HG03175 (cell line): ENCODE measurements around the gene VEGFA.

ENCODE experiments used
- ATAC-seq: cut with Tn5 transposase; IDR thresholded peaks from one replicate; pipeline ENCODE4 v1.9.1; 2021; ENCODE audit warnings: mild to moderate bottlenecking, moderate library complexity; ENCODE audit not compliant: unreplicated experiment

Gene VEGFA

DNA sequence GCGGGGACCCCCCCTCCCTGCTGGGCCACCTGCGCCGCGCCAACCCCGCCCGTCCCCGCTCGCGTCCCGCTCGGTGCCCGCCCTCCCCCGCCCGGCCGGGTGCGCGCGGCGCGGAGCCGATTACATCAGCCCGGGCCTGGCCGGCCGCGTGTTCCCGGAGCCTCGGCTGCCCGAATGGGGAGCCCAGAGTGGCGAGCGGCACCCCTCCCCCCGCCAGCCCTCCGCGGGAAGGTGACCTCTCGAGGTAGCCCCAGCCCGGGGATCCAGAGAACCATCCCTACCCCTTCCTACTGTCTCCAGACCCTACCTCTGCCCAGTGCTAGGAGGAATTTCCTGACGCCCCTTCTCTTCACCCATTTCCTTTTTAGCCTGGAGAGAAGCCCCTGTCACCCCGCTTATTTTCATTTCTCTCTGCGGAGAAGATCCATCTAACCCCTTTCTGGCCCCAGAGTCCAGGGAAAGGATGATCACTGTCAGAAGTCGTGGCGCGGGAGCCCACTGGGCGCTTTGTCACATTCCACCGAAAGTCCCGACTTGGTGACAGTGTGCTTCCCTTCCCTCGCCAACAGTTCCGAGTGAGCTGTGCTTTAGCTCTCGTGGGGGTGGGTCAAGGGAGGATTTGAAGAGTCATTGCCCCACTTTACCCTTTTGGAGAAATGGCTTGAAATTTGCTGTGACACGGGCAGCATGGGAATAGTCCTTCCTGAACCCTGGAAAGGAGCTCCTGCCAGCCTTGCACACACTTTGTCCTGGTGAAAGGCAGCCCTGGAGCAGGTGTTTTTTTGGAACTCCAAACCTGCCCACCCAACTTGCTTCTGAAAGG, 2.1 kb downstream of the VEGFA start:
- ATAC-seq = peak; percentile 29

DNA sequence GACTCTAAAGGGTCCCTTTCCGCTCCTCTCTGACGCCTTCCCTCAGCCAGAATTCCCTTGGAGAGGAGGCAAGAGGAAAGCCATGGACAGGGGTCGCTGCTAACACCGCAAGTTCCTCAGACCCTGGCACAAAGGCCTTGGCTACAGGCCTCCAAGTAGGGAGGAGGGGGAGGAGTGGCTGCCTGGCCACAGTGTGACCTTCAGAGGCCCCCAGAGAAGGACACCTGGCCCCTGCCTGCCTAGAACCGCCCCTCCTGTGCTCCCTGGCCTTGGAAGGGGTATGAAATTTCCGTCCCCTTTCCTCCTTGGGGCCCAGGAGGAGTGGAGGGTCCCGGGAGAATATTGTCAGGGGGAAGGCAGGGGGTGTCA, 2.7 kb downstream of the VEGFA start:
- ATAC-seq = no peak

DNA sequence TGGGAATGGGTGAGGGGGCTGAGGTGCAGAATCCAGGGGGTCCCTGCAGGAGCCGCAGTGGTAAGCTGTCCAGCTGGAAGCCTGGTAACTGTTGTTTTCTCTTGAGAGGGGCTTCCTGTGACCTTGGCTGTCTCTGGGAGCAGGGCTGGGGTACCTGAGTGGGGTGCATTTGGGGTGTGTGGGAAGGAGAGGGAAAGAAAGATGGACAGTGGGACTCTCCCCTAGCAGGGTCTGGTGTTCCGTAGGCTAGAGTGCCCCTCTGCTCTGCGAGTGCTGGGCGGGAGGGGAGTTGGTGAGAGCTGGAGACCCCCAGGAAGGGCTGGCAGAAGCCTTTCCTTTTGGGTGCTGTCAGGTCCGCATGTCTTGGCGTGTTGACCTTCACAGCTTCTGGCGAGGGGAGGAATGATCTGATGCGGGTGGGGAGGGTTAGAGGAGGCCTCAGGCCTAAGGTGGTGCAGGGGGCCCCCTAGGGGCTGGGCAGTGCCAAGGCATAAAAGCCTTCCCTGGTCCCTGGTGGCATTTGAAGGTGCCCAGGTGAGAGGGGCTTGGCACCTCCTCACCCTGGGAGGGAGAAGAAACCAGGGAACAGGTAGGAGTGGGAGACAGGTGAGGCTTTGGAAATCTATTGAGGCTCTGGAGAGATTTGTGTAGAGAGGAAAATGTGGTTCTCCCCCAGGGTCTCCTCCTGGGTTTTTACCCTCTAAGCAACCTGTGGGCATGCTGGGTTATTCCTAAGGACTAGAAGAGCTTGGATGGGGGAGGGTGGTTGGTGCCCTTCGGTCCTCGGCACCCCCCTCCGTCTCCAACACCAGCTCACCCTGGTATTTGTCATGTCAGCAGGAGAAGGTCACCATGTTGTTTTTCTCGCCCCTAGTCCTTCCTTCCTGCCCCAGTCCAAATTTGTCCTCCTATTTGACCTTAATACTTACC, 3.3 kb downstream of the VEGFA start:
- no peak for ATAC-seq

GRCh38 chr6:43773980-43774775, 4.2 kb downstream of the VEGFA start:
- no peak for ATAC-seq

DNA sequence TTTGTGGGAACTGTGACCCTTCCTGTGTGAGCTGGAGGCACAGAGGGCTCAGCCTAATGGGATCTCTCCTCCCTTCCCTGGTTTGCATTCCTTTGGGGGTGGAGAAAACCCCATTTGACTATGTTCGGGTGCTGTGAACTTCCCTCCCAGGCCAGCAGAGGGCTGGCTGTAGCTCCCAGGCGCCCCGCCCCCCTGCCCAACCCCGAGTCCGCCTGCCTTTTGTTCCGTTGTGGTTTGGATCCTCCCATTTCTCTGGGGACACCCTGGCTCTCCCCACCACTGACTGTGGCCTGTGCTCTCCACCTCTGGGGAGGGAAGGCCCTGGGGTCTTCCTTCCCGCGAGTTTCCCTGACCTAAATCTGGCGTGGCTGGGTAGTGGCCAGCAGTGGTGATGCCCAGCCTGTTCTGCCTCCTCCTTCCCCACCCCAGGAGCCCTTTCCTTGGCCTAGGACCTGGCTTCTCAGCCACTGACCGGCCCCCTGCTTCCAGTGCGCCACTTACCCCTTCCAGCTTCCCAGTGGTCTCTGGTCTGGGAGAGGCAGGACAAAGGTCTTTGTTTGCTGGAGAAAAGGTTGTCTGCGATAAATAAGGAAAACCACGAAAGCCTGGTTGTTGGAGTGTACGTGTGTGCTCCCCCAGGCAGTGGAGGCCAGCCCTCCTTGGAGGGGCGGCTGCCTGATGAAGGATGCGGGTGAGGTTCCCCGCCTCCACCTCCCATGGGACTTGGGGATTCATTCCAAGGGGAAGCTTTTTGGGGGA, 4.9 kb downstream of the VEGFA start:
- ATAC-seq = no peak

DNA sequence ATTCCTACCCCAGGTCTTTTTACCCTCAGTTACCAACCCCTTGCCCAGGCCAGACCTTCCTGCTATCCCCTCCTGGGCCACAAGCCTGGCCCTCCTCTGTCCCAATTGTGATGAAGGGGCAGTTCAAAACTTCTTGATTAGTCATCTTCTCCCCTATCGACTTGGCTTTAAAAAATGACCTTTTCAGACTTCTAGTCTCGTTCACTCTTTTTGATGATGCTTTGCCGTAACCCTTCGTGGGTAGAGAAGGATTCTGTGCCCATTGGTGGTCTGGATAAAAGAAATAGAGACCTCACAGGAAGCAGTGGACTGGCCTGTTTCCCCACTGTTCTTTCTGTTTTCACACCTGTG, 5.5 kb downstream of the VEGFA start:
- no peak for ATAC-seq

DNA sequence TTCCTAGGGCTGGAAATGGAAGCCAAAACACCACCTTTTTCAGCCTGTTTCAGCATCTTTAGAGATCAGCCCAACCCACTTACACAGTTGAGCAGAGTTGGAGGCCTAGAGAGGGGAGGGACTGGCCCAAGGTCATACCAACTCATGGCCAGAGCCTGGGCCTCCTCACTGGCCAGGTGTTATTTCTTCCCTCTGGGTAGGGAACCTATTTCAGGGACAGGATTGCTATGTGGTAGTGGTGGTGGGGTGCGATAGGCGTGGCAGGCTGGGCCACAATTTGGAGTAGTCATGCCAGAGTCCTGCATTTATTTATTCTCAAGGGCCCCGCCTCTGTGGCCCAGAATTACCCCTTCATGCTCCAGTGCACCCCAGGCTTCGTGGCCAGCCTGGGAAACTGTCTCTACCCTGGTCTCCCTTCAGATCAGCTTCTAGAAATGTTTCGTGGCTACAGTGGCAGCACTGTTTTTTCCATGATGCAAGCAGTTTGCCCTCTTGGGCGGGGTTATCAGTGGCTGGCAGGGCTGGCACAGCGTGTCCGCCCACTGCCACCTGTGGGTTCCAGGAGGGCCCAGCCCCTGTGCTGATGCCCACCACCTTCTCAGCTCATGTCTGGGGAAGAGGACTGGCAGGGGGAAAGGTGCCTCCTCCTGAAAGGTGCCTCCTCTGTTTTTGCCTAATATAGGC, 6.2 kb downstream of the VEGFA start:
- ATAC-seq = no peak

DNA sequence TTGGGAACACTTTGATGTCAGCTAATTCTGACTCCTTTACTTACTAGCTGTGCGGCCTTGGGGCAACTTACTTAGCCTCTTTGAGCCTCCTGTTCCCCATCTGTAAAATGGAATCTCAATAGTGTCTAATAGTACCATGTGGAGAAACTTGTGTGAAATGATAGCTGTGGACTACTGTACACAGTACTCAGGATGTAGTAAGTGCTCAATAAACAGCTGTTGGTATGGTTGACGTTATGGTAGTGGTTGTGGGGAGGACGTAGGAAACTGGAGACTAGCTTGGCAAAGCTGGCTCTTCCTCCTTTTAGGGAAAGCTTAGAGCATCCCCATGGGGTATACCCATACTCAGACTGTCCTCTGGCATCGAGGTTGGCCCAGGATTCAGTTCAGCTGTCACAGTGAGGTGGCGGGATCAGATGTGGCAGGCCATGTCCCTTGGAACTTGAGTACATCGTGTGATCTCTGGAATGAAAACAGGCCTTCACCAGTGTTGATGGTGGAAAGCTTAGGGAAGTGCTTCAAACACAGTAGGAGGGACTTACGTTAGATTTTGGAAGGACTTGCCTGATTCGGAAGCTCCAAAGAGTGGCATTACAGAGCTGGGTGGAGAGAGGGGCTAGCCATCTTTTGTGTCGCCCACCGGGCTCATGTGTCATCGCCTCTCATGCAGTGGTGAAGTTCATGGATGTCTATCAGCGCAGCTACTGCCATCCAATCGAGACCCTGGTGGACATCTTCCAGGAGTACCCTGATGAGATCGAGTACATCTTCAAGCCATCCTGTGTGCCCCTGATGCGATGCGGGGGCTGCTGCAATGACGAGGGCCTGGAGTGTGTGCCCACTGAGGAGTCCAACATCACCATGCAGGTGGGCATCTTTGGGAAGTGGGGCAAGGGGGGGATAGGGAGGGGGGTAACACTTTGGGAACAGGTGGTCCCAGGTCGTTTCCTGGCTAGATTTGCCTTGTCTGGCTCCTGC, 7.1 kb downstream of the VEGFA start:
- no peak for ATAC-seq

DNA sequence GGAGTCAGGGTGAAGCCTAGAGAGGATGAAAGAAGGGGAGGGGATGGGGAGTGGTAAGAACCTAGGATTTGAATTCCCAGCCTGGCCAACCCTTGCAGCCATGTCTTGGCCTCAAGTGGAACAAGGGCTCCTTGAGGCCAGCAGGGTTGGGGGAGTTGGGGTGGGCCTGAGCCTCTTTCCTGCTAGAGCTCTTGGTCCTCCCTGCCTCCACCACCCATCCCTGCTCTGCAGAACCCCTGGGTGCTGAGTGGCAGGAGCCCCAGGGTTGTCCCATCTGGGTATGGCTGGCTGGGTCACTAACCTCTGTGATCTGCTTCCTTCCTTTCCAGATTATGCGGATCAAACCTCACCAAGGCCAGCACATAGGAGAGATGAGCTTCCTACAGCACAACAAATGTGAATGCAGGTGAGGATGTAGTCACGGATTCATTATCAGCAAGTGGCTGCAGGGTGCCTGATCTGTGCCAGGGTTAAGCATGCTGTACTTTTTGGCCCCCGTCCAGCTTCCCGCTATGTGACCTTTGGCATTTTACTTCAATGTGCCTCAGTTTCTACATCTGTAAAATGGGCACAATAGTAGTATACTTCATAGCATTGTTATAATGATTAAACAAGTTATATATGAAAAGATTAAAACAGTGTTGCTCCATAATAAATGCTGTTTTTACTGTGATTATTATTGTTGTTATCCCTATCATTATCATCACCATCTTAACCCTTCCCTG, 8.3 kb downstream of the VEGFA start:
- no peak for ATAC-seq

DNA sequence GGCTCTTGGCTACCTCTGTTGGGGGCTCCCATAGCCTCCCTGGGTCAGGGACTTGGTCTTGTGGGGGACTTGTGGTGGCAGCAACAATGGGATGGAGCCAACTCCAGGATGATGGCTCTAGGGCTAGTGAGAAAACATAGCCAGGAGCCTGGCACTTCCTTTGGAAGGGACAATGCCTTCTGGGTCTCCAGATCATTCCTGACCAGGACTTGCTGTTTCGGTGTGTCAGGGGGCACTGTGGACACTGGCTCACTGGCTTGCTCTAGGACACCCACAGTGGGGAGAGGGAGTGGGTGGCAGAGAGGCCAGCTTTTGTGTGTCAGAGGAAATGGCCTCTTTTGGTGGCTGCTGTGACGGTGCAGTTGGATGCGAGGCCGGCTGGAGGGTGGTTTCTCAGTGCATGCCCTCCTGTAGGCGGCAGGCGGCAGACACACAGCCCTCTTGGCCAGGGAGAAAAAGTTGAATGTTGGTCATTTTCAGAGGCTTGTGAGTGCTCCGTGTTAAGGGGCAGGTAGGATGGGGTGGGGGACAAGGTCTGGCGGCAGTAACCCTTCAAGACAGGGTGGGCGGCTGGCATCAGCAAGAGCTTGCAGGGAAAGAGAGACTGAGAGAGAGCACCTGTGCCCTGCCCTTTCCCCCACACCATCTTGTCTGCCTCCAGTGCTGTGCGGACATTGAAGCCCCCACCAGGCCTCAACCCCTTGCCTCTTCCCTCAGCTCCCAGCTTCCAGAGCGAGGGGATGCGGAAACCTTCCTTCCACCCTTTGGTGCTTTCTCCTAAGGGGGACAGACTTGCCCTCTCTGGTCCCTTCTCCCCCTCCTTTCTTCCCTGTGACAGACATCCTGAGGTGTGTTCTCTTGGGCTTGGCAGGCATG, 9.2 kb downstream of the VEGFA start:
- ATAC-seq = no peak

- no peak for ATAC-seq
Observed at GRCh38 chr6:43779852-43780236, 9.8 kb downstream of the VEGFA start.

DNA sequence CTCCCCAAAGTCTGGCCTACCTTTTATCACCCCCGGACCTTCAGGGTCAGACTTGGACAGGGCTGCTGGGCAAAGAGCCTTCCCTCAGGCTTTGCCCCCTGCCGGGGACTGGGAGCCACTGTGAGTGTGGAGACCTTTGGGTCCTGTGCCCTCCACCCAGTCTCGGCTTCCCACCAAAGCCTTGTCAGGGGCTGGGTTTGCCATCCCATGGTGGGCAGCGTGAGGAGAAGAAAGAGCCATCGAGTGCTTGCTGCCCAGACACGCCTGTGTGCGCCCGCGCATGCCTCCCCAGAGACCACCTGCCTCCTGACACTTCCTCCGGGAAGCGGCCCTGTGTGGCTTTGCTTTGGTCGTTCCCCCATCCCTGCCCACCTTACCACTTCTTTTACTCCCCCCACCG, 10.3 kb downstream of the VEGFA start:
- ATAC-seq = no peak

GRCh38 chr6:43780941-43781928, 11.2 kb downstream of the VEGFA start:
- no peak for ATAC-seq

DNA sequence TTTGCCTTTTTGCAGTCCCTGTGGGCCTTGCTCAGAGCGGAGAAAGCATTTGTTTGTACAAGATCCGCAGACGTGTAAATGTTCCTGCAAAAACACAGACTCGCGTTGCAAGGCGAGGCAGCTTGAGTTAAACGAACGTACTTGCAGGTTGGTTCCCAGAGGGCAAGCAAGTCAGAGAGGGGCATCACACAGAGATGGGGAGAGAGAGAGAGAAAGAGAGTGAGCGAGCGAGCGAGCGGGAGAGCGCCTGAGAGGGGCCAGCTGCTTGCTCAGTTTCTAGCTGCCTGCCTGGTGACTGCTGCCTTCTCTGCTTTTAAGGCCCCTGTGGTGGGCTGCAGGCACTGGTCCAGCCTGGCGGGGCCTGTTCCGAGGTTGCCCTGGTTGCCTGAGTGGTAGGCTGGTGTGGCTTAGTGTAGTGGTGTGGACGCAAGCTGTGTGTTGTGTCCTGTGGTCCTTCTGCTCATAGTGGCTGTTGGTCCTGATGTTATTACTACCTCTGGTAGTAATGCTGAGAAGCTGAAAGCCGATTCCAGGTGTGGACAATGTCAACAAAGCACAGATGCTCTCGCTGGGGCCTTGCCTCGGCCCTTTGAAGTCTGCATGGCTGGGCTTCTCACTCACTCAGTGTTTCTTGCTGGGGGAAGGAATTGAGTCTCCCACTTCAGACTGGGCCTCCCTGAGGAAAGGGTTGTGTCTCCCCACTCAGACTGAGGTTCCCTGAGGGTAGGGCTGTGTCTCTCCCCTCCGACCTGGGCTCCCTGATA, 12.1 kb downstream of the VEGFA start:
- ATAC-seq = no peak

DNA sequence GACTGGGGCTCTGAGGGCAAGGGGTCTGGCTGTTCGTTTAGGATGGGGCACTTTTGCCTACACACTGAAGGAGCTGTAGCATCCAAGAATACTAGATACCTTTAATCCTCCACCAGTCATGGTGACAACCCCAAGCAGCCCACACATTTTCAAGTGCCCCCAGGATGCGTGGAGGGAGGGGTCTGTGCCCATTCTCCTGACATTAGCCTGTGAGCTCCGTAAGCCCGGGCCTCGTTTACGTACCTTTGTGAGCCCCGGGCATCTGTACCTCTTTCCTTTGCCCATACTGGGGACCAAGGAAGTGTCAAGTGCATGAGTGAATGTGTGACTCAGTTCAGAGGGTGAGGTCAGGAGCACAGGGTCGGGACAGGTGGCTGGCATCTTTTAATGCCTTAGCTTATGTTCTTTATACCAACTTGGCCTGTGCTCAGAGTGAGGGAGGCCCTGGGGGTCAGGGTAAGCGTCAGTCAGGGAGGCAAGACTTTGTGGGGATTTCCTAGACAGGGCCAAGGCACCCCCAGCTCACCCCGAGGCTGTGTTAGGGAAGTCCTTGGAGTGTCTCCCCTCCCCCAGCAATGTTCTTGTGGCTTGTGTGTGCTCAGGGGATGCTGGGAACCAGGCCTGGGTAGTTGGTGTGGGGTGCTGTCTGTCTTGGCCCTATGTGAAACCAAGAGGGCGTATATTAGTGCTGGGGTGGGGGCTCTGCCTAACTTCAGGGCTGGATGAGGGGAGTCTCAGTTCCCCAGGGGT, 12.9 kb downstream of the VEGFA start:
- ATAC-seq = no peak
